ENCODE results near the gene GAB1. TPM values are rescaled to one million over a fixed set of nuclear protein-coding genes. Genes with fewer than 3 reads are reported as not detected.

The GAB1 gene
- total RNA-seq, 1 experiment from 2014 or later: 5.9 TPM

DNA sequence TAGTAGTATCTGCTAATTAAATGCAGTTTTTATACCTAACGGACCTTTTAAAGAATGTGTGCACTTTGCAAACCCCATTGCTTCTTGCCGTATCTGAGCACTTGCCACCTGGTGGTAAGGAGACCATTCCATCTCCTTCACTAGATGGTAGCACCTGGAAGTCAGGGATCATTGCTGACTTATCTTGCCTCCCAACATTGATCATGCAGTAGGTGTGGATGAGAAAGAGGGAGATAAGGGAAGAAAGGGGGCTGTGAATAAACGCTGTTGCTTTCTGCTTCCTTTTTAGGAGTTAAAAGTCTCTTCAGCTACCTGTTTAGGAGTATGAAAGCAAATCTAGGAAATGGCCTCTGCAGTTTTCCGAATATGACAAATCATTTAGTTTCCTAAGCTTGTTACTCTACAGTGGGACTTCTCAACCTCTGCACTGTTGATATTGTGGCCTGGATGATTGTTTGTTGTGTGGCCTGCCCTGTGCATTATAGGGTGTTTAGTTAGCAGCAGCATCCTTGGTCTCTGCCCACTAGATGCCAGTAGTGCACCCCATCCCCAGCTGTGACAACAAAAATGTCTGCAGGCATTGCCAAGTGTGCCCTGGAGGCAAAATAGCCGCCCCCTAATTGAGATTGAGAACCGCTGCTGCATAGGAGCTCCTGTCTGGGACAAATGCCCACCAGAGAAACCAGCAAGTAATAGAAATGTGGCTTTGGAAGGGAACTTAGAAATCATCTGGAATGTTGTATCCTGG is 38.8 kb downstream of the GAB1 start:
- POLR2A ChIA-PET: interaction anchor here (0.7 to 1.9 kb wide), 5 partner anchors 10 to 123 kb away, joined by 3 to 6 read pairs (median 3); partner anchors contain the start of gene GAB1
- BruUV-seq (replicated peaks): no TSS peak
- CTCF ChIA-PET: interaction anchor here (0.6 to 4.0 kb wide), 26 partner anchors 10 to 178 kb away, joined by 3 to 21 read pairs (median 4); no protein-coding TSS in a partner anchor
- no peaks in the 10 kb centered on the region for H3K36me3 Mint-ChIP-seq (ENCODE audit: insufficient read depth, unreplicated experiment)
- H3K9me3 Mint-ChIP-seq (ENCODE audit: unreplicated experiment): no peaks in the 10 kb centered on the region
- no peaks in the 10 kb centered on the region for H3K27me3 Mint-ChIP-seq (ENCODE audit: insufficient read depth, unreplicated experiment)
- peak; percentile 34 for DNase-seq (ENCODE audit: unreplicated experiment)
- H3K4me1 Mint-ChIP-seq (ENCODE audit: insufficient read depth, unreplicated experiment): peaks cover 12% of the 10 kb centered on the region
- TF ChIP-seq, protein P1, sequence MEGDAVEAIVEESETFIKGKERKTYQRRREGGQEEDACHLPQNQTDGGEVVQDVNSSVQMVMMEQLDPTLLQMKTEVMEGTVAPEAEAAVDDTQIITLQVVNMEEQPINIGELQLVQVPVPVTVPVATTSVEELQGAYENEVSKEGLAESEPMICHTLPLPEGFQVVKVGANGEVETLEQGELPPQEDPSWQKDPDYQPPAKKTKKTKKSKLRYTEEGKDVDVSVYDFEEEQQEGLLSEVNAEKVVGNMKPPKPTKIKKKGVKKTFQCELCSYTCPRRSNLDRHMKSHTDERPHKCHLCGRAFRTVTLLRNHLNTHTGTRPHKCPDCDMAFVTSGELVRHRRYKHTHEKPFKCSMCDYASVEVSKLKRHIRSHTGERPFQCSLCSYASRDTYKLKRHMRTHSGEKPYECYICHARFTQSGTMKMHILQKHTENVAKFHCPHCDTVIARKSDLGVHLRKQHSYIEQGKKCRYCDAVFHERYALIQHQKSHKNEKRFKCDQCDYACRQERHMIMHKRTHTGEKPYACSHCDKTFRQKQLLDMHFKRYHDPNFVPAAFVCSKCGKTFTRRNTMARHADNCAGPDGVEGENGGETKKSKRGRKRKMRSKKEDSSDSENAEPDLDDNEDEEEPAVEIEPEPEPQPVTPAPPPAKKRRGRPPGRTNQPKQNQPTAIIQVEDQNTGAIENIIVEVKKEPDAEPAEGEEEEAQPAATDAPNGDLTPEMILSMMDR (IDR thresholded peaks at IDR 0.05; ENCODE audit: unreplicated experiment): peak; percentile 38
- intact Hi-C loops (cut with micrococcal nuclease): loop anchor here (1.0 kb wide), 1 partner anchor 107 kb away; no protein-coding TSS in a partner anchor
- no peak overlapping the region for H3K4me3 Mint-ChIP-seq (ENCODE audit: unreplicated experiment)
- H3K27ac Mint-ChIP-seq (ENCODE audit: low read depth, unreplicated experiment): no peak overlapping the region

DNA sequence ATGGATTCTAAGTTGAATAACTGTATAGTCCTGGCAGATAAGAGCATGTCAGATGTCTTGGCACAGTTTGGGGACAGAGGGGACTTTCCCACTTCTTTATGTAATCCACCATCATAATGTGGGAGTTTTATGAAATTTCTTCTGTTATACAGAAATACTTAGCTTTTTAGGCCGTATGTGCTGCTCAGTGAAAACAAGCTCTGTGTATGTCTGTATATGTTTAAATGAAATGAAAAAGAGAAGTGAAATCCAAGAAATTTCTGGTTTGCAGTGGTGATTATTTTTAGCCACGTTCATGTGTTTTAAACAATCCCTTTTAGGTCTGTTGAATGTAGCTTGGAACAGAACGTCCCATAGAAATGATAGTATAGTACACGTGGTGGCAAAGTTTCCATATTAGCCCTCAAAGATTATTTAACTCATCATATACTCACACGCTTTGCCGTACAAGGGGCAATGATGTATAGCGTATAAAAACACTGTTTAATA is 41.0 kb downstream of the GAB1 start:
- intact Hi-C loops (cut with micrococcal nuclease): no loop called here
- TF ChIP-seq, protein P1 (IDR thresholded peaks at IDR 0.05; ENCODE audit: unreplicated experiment): no peak
- BruUV-seq (replicated peaks): no TSS peak
- no peaks in the 10 kb centered on the region for H3K27me3 Mint-ChIP-seq (ENCODE audit: insufficient read depth, unreplicated experiment)
- H3K9me3 Mint-ChIP-seq (ENCODE audit: unreplicated experiment): no peaks in the 10 kb centered on the region
- H3K4me3 Mint-ChIP-seq (ENCODE audit: unreplicated experiment): no peak overlapping the region
- DNase-seq (ENCODE audit: unreplicated experiment): no peak
- H3K36me3 Mint-ChIP-seq (ENCODE audit: insufficient read depth, unreplicated experiment): no peaks in the 10 kb centered on the region
- CTCF ChIA-PET: interaction anchor here (0.6 to 4.0 kb wide), 4 partner anchors 12 to 178 kb away, joined by 3 to 19 read pairs (median 3); no protein-coding TSS in a partner anchor
- H3K27ac Mint-ChIP-seq (ENCODE audit: low read depth, unreplicated experiment): no peak overlapping the region
- POLR2A ChIA-PET: no interaction called here
- H3K4me1 Mint-ChIP-seq (ENCODE audit: insufficient read depth, unreplicated experiment): peaks cover 21% of the 10 kb centered on the region

DNA sequence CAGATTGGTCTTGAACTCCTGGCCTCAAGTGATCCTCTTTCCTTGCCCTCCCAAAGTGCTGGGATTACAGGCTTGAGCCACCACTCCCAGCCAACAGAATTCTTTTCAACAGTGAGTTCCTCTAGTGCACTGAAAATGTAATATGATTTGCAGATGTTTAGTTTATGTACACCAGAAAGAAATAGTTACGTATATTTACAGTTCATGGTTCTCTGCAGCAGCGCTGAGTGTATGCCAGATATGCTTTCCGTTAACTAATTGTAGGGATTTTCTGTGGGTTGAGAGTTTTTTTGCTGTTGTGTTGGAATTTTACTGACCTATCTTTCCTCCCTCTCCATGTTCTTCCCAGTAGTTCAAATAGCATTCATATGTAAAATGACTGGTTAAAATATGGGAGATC is 44.0 kb downstream of the GAB1 start:
- H3K27ac Mint-ChIP-seq (ENCODE audit: low read depth, unreplicated experiment): no peak overlapping the region
- no peak overlapping the region for H3K4me3 Mint-ChIP-seq (ENCODE audit: unreplicated experiment)
- CTCF ChIA-PET: no interaction called here
- peaks cover 22% of the 10 kb centered on the region for H3K4me1 Mint-ChIP-seq (ENCODE audit: insufficient read depth, unreplicated experiment)
- no TSS peak for BruUV-seq (replicated peaks)
- TF ChIP-seq, protein P1 (IDR thresholded peaks at IDR 0.05; ENCODE audit: unreplicated experiment): no peak
- H3K9me3 Mint-ChIP-seq (ENCODE audit: unreplicated experiment): no peaks in the 10 kb centered on the region
- no peaks in the 10 kb centered on the region for H3K36me3 Mint-ChIP-seq (ENCODE audit: insufficient read depth, unreplicated experiment)
- no peak for DNase-seq (ENCODE audit: unreplicated experiment)
- intact Hi-C loops (cut with micrococcal nuclease): no loop called here
- POLR2A ChIA-PET: interaction anchor here (0.6 to 2.0 kb wide), 4 partner anchors 9 to 150 kb away, joined by 3 to 9 read pairs (median 4); partner anchors contain the start of gene GAB1
- H3K27me3 Mint-ChIP-seq (ENCODE audit: insufficient read depth, unreplicated experiment): no peaks in the 10 kb centered on the region

Data from MCF 10A (cell line).